HCT116 (cell line): Measurements from ENCODE around the gene FAM200B.

Experiments used
- CTCF ChIP-seq, 3 experiments: fragments of 200-600 bp in 1 of 3; sonication (generic) in 1 of 3; IDR thresholded peaks in 2 of 3; conservative IDR thresholded peaks in 1 of 3; 2 replicates each; pipeline ENCODE4 v1.5.1; 2012 to 2017; ENCODE audit warnings: low read depth in 2 of 3, low read length in 2 of 3, antibody characterized with exemption in 1 of 3, borderline replicate concordance in 1 of 3, control low read depth in 1 of 3, mild to moderate bottlenecking in 1 of 3, mixed read lengths in 1 of 3, mixed run types in 1 of 3, moderate library complexity in 1 of 3; ENCODE audit not compliant: insufficient read depth in 1 of 3
- POLR2AphosphoS5 ChIP-seq: IDR thresholded peaks from 2 replicates; pipeline ENCODE4 v1.6.1; 2011; ENCODE audit warnings: mild to moderate bottlenecking, low read depth, low read length, moderate library complexity
- RAD21 ChIP-seq: IDR thresholded peaks from 2 replicates; pipeline ENCODE4 v1.6.1; 2012; ENCODE audit warnings: low read depth, mild to moderate bottlenecking
- SIN3A ChIP-seq: IDR thresholded peaks from 2 replicates; pipeline ENCODE4 v1.6.1; 2012; ENCODE audit warnings: low read depth

- TF ChIP-seq CTCF (IDR thresholded peaks at IDR 0.05 in 2 of 3, conservative IDR thresholded peaks at IDR 0.05 in 1 of 3; ENCODE audit: borderline replicate concordance in 1 of 3, insufficient read depth in 1 of 3, low read depth in 2 of 3, low read length in 2 of 3) (no peak), POLR2AphosphoS5 (no peak), SIN3A (no peak), RAD21 (no peak)
Observed at GRCh38 chr4:15659768-15660570, 21.7 kb upstream of the FAM200B start.
